ENCODE data around the gene CLCN4.

The CLCN4 gene

DNA sequence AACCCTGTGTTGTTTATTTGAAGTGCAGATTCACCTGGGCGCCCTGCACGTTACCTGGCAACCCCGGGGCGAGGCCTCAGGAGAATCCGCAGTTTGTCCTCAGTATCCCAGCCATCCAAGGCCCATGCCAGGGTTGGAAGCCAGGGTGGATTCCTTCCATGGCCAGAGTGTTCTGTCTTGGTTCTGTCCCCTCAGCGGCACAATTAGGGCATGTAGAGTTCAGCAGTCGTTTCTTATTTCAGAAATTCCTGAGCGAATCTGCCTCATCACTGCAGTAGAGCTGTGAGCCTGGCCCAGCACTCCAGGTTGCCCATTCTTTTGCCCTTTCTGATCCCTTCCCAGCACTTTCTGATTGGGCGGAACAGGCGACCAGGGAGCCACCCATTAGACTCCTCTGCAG is 29.9 kb upstream of the CLCN4 start:
- DNase-seq (ENCODE audit: low read depth) = no peak
- H3K4me3 ChIP-seq (ENCODE audit: low read depth, low read length) = no peak overlapping the region
- TF ChIP-seq, protein P1, sequence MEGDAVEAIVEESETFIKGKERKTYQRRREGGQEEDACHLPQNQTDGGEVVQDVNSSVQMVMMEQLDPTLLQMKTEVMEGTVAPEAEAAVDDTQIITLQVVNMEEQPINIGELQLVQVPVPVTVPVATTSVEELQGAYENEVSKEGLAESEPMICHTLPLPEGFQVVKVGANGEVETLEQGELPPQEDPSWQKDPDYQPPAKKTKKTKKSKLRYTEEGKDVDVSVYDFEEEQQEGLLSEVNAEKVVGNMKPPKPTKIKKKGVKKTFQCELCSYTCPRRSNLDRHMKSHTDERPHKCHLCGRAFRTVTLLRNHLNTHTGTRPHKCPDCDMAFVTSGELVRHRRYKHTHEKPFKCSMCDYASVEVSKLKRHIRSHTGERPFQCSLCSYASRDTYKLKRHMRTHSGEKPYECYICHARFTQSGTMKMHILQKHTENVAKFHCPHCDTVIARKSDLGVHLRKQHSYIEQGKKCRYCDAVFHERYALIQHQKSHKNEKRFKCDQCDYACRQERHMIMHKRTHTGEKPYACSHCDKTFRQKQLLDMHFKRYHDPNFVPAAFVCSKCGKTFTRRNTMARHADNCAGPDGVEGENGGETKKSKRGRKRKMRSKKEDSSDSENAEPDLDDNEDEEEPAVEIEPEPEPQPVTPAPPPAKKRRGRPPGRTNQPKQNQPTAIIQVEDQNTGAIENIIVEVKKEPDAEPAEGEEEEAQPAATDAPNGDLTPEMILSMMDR (conservative IDR thresholded peaks at IDR 0.05; ENCODE audit: low read depth, low read length) = no peak

DNA sequence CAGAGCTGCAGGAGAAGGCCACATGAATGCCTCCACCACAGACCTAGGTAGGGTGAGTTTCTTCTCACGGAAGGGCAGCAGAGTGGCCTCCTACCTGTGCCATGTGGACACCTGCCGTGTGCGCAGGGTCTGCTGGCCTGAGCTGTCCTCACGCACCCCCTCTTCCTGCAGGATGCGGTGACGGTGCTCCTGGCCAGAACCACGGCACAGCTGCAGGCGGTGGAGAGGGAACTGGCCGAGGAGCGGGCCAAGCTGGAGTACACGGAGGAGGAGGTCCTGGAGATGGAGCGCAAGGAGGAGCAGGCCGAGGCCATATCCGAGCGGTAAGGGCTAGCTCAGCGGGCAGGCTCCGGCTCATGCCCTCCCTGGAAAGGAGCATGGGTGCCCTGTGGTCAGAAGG is 28.4 kb upstream of the CLCN4 start:
- no peak for DNase-seq (ENCODE audit: low read depth)
- TF ChIP-seq, protein P1 (conservative IDR thresholded peaks at IDR 0.05; ENCODE audit: low read depth, low read length) = no peak
- no peak overlapping the region for H3K4me3 ChIP-seq (ENCODE audit: low read depth, low read length)

DNA sequence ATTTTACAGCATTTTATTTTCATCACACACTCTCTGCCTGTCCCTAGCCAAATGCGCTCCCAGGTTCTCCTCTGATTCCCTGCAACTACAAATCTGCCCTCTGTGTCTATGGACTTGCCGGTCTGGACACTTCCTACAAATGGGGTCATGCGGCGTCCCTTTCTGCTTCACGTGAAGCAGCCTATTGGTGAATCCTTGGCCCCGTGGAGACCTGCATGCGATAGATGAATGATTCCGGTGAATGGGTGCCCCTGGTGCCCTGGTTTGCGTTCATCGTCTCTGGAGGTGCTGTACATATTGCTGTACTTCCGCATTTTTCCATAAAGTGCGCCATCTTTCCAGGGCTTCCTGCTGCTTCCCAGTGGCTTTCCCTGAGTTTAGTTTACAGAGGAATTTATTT is 27.5 kb upstream of the CLCN4 start:
- DNase-seq (ENCODE audit: low read depth) = no peak
- no peak overlapping the region for H3K4me3 ChIP-seq (ENCODE audit: low read depth, low read length)
- TF ChIP-seq, protein P1 (conservative IDR thresholded peaks at IDR 0.05; ENCODE audit: low read depth, low read length) = no peak

DNA sequence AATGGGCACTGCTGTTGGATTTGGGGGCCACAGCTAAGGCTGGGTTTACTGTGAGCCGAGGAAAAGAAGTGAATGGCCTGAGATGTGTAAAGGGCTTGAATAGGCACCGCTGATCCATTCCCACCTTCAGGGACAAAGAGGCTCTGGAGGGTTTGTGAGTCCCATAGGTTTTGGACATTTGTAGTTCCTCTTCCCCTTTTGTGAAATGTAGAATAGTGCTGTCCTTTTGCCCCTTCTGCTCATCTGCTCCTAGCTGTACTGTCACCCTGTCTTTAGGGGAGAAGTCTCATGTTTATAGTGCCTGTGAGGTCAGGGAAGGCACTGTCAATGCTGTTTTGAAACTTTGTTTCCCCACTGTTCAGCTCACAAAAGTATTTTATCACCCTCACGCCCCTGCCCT is 26.4 kb upstream of the CLCN4 start:
- H3K4me3 ChIP-seq (ENCODE audit: low read depth, low read length) = no peak overlapping the region
- DNase-seq (ENCODE audit: low read depth) = no peak
- TF ChIP-seq, protein P1 (conservative IDR thresholded peaks at IDR 0.05; ENCODE audit: low read depth, low read length) = no peak

DNA sequence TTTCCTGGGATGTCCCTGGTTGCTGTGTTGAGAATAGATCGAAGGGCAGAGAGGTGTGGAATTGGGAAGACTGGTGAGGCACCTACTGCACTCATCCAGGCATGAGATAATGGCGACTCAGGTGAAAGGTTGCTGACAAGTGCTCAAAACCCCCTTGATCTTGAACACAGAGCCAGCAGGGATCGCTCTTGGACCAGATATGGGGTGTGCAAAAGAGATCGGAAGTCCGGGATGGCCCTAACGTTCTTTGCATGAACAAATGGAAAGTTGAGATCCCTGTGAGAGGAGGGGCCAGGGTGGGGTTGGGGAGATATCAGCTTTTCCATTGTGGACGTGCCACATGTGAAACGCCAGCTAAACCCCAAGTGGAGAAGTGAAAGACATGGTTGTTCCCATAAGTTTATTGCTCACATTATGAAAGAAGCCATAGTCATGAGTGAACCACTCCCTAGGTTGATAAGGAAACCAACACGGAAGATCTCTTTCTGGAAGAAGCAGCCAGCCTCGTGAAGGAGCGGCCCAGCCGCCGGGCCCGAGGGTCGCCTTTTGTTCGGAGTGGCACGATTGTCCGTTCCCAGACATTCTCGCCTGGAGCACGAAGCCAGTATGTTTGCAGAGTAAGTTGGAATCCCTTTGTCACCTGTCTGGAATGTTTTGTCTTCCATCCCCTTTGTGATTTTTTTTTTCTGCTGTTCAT is 22.6 kb upstream of the CLCN4 start:
- no peak for DNase-seq (ENCODE audit: low read depth)
- TF ChIP-seq, protein P1 (conservative IDR thresholded peaks at IDR 0.05; ENCODE audit: low read depth, low read length) = no peak
- no peak overlapping the region for H3K4me3 ChIP-seq (ENCODE audit: low read depth, low read length)

DNA sequence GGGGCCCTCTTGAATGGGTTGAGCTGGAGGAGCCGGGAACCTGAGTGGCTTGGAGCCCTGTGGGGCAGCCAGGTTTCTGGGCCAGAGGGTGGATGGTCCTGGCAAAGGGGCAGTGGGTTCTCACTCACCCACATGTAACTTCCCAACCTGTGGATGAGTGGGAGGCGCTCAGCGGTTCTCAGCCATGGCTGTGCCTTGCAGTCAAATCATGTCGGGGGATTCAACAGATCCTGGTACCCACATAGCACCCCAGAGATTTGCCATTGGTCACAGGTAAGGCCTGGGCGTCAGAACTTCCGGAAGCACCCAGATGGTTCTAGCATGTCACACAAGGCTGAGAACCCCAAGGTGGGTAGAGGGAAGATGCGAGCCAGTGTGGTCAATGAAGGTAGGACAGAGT is 21.9 kb upstream of the CLCN4 start:
- TF ChIP-seq, protein P1 (conservative IDR thresholded peaks at IDR 0.05; ENCODE audit: low read depth, low read length) = no peak
- no peak for DNase-seq (ENCODE audit: low read depth)
- no peak overlapping the region for H3K4me3 ChIP-seq (ENCODE audit: low read depth, low read length)
